PC-9 (cell line): ENCODE measurements around the gene ADORA2B. TPM values are rescaled to one million over a fixed set of nuclear protein-coding genes. Genes with fewer than 3 reads are reported as not detected.

Experiments used
- BruUV-seq: library from RNA; stranded (reverse); fragments of 400-500 nt; replicated peaks from 2 replicates; lab custom pipeline; 2021; lab: Mats Ljungman, UMichigan
- CTCF ChIA-PET: fragments of 300-600 bp; sonication (Branson Sonifier 250); formaldehyde crosslinking; loops from one replicate; lab custom pipeline; 2022; ENCODE audit warnings: antibody characterized with exemption; lab: Charles Lee
- POLR2A ChIA-PET: fragments of 300-600 bp; sonication (Branson Sonifier 250); formaldehyde crosslinking; loops from one replicate; lab custom pipeline; 2022; ENCODE audit warnings: antibody characterized with exemption; ENCODE audit not compliant: unreplicated experiment; lab: Charles Lee
- DNase-seq, 2 experiments: peaks; one replicate each; pipeline versions ENCODE4 v3.0.0 to v3.0.0-alpha.2; 2015 to 2022; ENCODE audit warnings: mixed read lengths in 1 of 2
- H2AFZ ChIP-seq: fragments of 200-600 bp; sonication (generic); 2 replicates; pipeline ENCODE4 v1.8.1; 2017; ENCODE audit warnings: antibody characterized with exemption
- H3F3A ChIP-seq: fragments of 200-600 bp; sonication (generic); 2 replicates; pipeline ENCODE4 v1.8.1; 2017; ENCODE audit warnings: antibody characterized with exemption, mild to moderate bottlenecking, low read depth; ENCODE audit not compliant: insufficient read depth
- H3K27ac ChIP-seq: fragments of 200-600 bp; sonication (generic); 2 replicates; pipeline ENCODE4 v1.6.1; 2016; ENCODE audit warnings: mixed run types
- H3K27me3 ChIP-seq: fragments of 200-600 bp; sonication (generic); 2 replicates; pipeline ENCODE4 v1.6.1; 2016; ENCODE audit warnings: low read depth, mixed run types; ENCODE audit not compliant: insufficient read depth
- H3K36me3 ChIP-seq: fragments of 200-600 bp; sonication (generic); 2 replicates; pipeline ENCODE4 v1.6.1; 2016; ENCODE audit warnings: low read depth, mixed run types
- H3K4me1 ChIP-seq: fragments of 200-600 bp; sonication (generic); replicated peaks from 2 replicates; pipeline ENCODE4 v1.6.1; 2016; ENCODE audit warnings: mixed run types; ENCODE audit not compliant: insufficient read depth
- H3K4me2 ChIP-seq: fragments of 200-600 bp; sonication (generic); 2 replicates; pipeline ENCODE4 v1.6.1; 2017; ENCODE audit warnings: mixed run types
- H3K4me3 ChIP-seq: fragments of 200-600 bp; sonication (generic); 2 replicates; pipeline ENCODE4 v1.6.1; 2016; ENCODE audit warnings: mixed run types
- H3K79me2 ChIP-seq: fragments of 200-600 bp; sonication (generic); 2 replicates; pipeline ENCODE4 v1.6.1; 2017; ENCODE audit warnings: low read depth, mixed run types
- H3K9me2 ChIP-seq: fragments of 200-600 bp; sonication (generic); 2 replicates; pipeline ENCODE4 v1.8.1; 2017; ENCODE audit warnings: mild to moderate bottlenecking; ENCODE audit not compliant: insufficient read depth
- H3K9me3 ChIP-seq: fragments of 200-600 bp; sonication (generic); 2 replicates; pipeline ENCODE4 v1.8.1; 2016; ENCODE audit warnings: low read depth; ENCODE audit not compliant: insufficient read depth
- H4K20me1 ChIP-seq: fragments of 200-600 bp; sonication (generic); 2 replicates; pipeline ENCODE4 v1.8.1; 2017; ENCODE audit not compliant: insufficient read depth
- CTCF ChIP-seq: fragments of 200-600 bp; sonication (generic); conservative IDR thresholded peaks from 2 replicates; pipeline ENCODE4 v1.6.1; 2017; ENCODE audit warnings: mixed run types, antibody characterized with exemption, mild to moderate bottlenecking, moderate library complexity
- EZH2 ChIP-seq: fragments of 200-600 bp; sonication (generic); IDR thresholded peaks from 2 replicates; pipeline ENCODE4 v1.8.0; 2017; ENCODE audit warnings: antibody characterized with exemption, low read depth
- intact Hi-C: fragments of 100-400 bp; cut with micrococcal nuclease; formaldehyde crosslinking; loops from one replicate; pipeline ENCODE4 v1.10.0; 2022; ENCODE audit not compliant: unreplicated experiment
- total RNA-seq: library from RNA; stranded (reverse); gene quantifications from 2 replicates; pipeline ENCODE4 v1.2.3, GENCODE V29; 2021

Gene ADORA2B
- total RNA-seq, 1 experiment from 2014 or later: 42.7 TPM

GRCh38 chr17:15926039-15926740, 18.7 kb upstream of the ADORA2B start:
- TF ChIP-seq EZH2: no peak
- TF ChIP-seq CTCF: no peak
- Histone ChIP-seq H3K4me1 (peaks cover 9% of the 10 kb centered on the region), H4K20me1 (no peaks in the 10 kb centered on the region), H3K9me3 (no peaks in the 10 kb centered on the region), H3K27me3 (no peaks in the 10 kb centered on the region), H3K9me2 (no peaks in the 10 kb centered on the region), H3K79me2 (no peaks in the 10 kb centered on the region), H2AFZ (no peak overlapping the region), H3K36me3 (no peaks in the 10 kb centered on the region), H3K4me2 (no peak overlapping the region), H3F3A (peaks cover 10% of the 10 kb centered on the region), H3K4me3 (no peak overlapping the region), H3K27ac (no peak overlapping the region)
- DNase-seq: no peak
- intact Hi-C loops: no loop called here
- POLR2A ChIA-PET: interaction anchor here (0.6 kb wide), 1 partner anchor 64 kb away, joined by 3 read pairs; no protein-coding TSS in a partner anchor
- no TSS peak for BruUV-seq
- CTCF ChIA-PET: no interaction called here

GRCh38 chr17:15928286-15928785, 16.6 kb upstream of the ADORA2B start:
- intact Hi-C loops: no loop called here

GRCh38 chr17:15929941-15930340, 15.0 kb upstream of the ADORA2B start:
- POLR2A ChIA-PET: no interaction called here
- BruUV-seq: no TSS peak
- CTCF ChIA-PET: no interaction called here

More at GRCh38 chr17:15928286-15928785, 16.6 kb upstream of the ADORA2B start:
- CTCF ChIA-PET: no interaction called here
- H3K4me3 ChIP-seq: no peak overlapping the region
- H3K4me2 ChIP-seq: no peak overlapping the region
- H3K9me2 ChIP-seq: no peaks in the 10 kb centered on the region
- no peaks in the 10 kb centered on the region for H3K27me3 ChIP-seq
- H4K20me1 ChIP-seq: no peaks in the 10 kb centered on the region
- no peak overlapping the region for H3K27ac ChIP-seq
- POLR2A ChIA-PET: no interaction called here
- no peak overlapping the region for H2AFZ ChIP-seq
- no peak for TF ChIP-seq EZH2
- no peak for TF ChIP-seq CTCF
- no peaks in the 10 kb centered on the region for H3K79me2 ChIP-seq
- BruUV-seq: no TSS peak
- H3K36me3 ChIP-seq: no peaks in the 10 kb centered on the region
- no peak for DNase-seq
- H3K9me3 ChIP-seq: no peaks in the 10 kb centered on the region
- peaks cover 7% of the 10 kb centered on the region; the same call in 1 of the 2 replicates for H3K4me1 ChIP-seq
- H3F3A ChIP-seq: no peaks in the 10 kb centered on the region

More at GRCh38 chr17:15929941-15930340, 15.0 kb upstream of the ADORA2B start:
- H2AFZ ChIP-seq: no peak overlapping the region
- no peaks in the 10 kb centered on the region for H3K9me3 ChIP-seq
- intact Hi-C loops: no loop called here
- H3K79me2 ChIP-seq: no peaks in the 10 kb centered on the region
- H3K4me1 ChIP-seq: peaks cover 7% of the 10 kb centered on the region; the same call in 1 of the 2 replicates
- no peaks in the 10 kb centered on the region for H3K27me3 ChIP-seq
- H3K9me2 ChIP-seq: no peaks in the 10 kb centered on the region
- no peaks in the 10 kb centered on the region for H4K20me1 ChIP-seq
- H3K27ac ChIP-seq: no peak overlapping the region
- no peak overlapping the region for H3K4me3 ChIP-seq
- no peaks in the 10 kb centered on the region for H3K36me3 ChIP-seq
- DNase-seq: no peak
- no peak for TF ChIP-seq EZH2
- no peak for TF ChIP-seq CTCF
- no peak overlapping the region for H3K4me2 ChIP-seq
- H3F3A ChIP-seq: no peaks in the 10 kb centered on the region
